ENCODE data around the gene SLC30A4.

GRCh38 chr15:45544266-45545023 lies 21.9 kb upstream of the SLC30A4 start:
- no peak for TF ChIP-seq EZH2 (IDR thresholded peaks at IDR 0.05; ENCODE audit: insufficient read depth, poor library complexity, severe bottlenecking)
- no peak for TF ChIP-seq EZH2phosphoT487 (IDR thresholded peaks at IDR 0.05; ENCODE audit: insufficient read depth, low read depth)
